K562 (cell line): ENCODE results near the gene KAT7. TPM values are rescaled to one million over a fixed set of nuclear protein-coding genes. Genes with fewer than 3 reads are reported as not detected.

Source experiments
- ARID2 ChIP-seq: fragments of 450-650 bp; IDR thresholded peaks from 2 replicates; pipeline ENCODE4 v1.6.1; 2017; ENCODE audit warnings: antibody characterized with exemption, mild to moderate bottlenecking
- CBX8 ChIP-seq: fragments of 200-600 bp; sonication (generic); IDR thresholded peaks from 2 replicates; pipeline ENCODE4 v1.6.1; 2012; ENCODE audit warnings: borderline replicate concordance, mixed run types, low read depth, mild to moderate bottlenecking, moderate library complexity, mixed read lengths, low read length, control low read depth, inconsistent platforms; ENCODE audit not compliant: poor library complexity, severe bottlenecking; ENCODE audit errors: extremely low read depth
- E2F3 ChIP-seq: fragments of 250-450 bp; sonication (Bioruptor Pico); IDR thresholded peaks from 2 replicates; pipeline ENCODE4 v1.4.0; 2020; ENCODE audit warnings: mild to moderate bottlenecking
- GATAD2A ChIP-seq: fragments of 450-650 bp; IDR thresholded peaks from 2 replicates; pipeline ENCODE4 v1.6.1; 2017
- NR2F6 ChIP-seq: fragments of 450-650 bp; formaldehyde crosslinking; IDR thresholded peaks from 2 replicates; pipeline ENCODE4 v1.4.0; 2020; ENCODE audit warnings: mild to moderate bottlenecking
- NR3C1 ChIP-seq: sonication (generic); formaldehyde crosslinking; IDR thresholded peaks from 2 replicates; pipeline ENCODE4 v1.8.1; 2022; ENCODE audit warnings: missing genetic modification reagents
- OTX1 ChIP-seq: fragments of 450-650 bp; formaldehyde crosslinking; IDR thresholded peaks from 2 replicates; pipeline ENCODE4 v1.4.0; 2022; ENCODE audit warnings: mild to moderate bottlenecking
- RBM34 ChIP-seq: fragments of 200-400 bp; formaldehyde crosslinking; IDR thresholded peaks from 2 replicates; pipeline ENCODE4 v1.6.1; 2018; ENCODE audit warnings: low read length, borderline replicate concordance; ENCODE audit not compliant: insufficient read depth
- RCOR1 ChIP-seq, 2 experiments: IDR thresholded peaks; 2 replicates each; pipeline ENCODE4 v1.6.1; 2012; ENCODE audit warnings: low read depth in 2 of 2, low read length in 2 of 2, borderline replicate concordance in 1 of 2, improper control_type of control experiment in 1 of 2
- SRF ChIP-seq, 2 experiments: fragments of 250-450, 450-650 bp in 1 of 2; sonication (Bioruptor Pico) in 1 of 2; sonication (generic) in 1 of 2; formaldehyde crosslinking; IDR thresholded peaks; 2 replicates each; pipeline versions ENCODE4 v1.5.0 to v1.5.1; 2020 to 2022; ENCODE audit warnings: mild to moderate bottlenecking in 1 of 2, missing genetic modification reagents in 1 of 2
- STAG1 ChIP-seq: sonication (generic); formaldehyde crosslinking; IDR thresholded peaks from 2 replicates; pipeline ENCODE4 v1.5.0; 2020; ENCODE audit warnings: missing genetic modification reagents, borderline replicate concordance
- U2AF1 ChIP-seq: fragments of 200-400 bp; formaldehyde crosslinking; optimal IDR thresholded peaks from 2 replicates; pipeline ENCODE3; 2017; ENCODE audit warnings: mild to moderate bottlenecking, low read depth, low read length, moderate library complexity
- ZKSCAN1 ChIP-seq: fragments of 150-350 bp; IDR thresholded peaks from 2 replicates; pipeline ENCODE4 v1.6.1; 2016; ENCODE audit warnings: low read depth, low read length
- ZNF197 ChIP-seq: fragments of 200-800 bp; sonication (Bioruptor generic); IDR thresholded peaks from 2 replicates; pipeline ENCODE4 v1.6.1; 2016; ENCODE audit warnings: low read depth, missing genetic modification characterization, missing compliant biosample characterization
- ZNF274 ChIP-seq: IDR thresholded peaks from 2 replicates; pipeline ENCODE4 v1.6.1; 2011; ENCODE audit warnings: low read depth, mild to moderate bottlenecking, low read length, moderate library complexity, borderline replicate concordance
- ZNF551 ChIP-seq: fragments of 250-450 bp; sonication (Bioruptor Pico); IDR thresholded peaks from 2 replicates; pipeline ENCODE4 v1.5.0; 2021; ENCODE audit warnings: mild to moderate bottlenecking, moderate library complexity
- ZNF699 ChIP-seq: fragments of 250-450 bp; sonication (Bioruptor Pico); IDR thresholded peaks from 2 replicates; pipeline ENCODE4 v1.8.0; 2021; ENCODE audit warnings: mild to moderate bottlenecking, moderate library complexity; ENCODE audit not compliant: insufficient replicate concordance
- ZNF717 ChIP-seq: fragments of 250-450 bp; sonication (Bioruptor Pico); IDR thresholded peaks from 2 replicates; pipeline ENCODE4 v1.5.0; 2021
- polyA plus RNA-seq, 8 experiments: library from polyadenylated mRNA; depleted of rRNA in 4 of 8; stranded (reverse) in 5 of 8; unstranded in 3 of 8; fragments of >200 nt; fragmentation: Nextera tagmentation in 2 of 8; fragmentation: Illumina TruSeq in 1 of 8; extraction: Ambion mirVana in 2 of 8; extraction: Trizol in 1 of 8; gene quantifications; 2 replicates each; pipeline versions ENCODE4 v1.2.1 to v1.2.3, GENCODE V29; 2011 to 2014; ENCODE audit warnings: inconsistent platforms in 1 of 8, missing spikeins in 1 of 8
- total RNA-seq, 7 experiments: library from RNA; depleted of rRNA in 6 of 7; stranded (reverse); fragments of >200 nt in 6 of 7; fragmentation: Illumina TruSeq in 2 of 7; extraction: Trizol in 2 of 7; gene quantifications; 2 replicates each; pipeline versions ENCODE4 v1.2.1 to v1.2.3, GENCODE V29; 2011 to 2021; ENCODE audit warnings: low replicate concordance in 1 of 7
- TF ChIP-seq, protein P1 (sequence below): fragments of 250-450 bp; sonication (Bioruptor Pico); IDR thresholded peaks from 2 replicates; pipeline ENCODE4 v1.8.0; 2022; ENCODE audit warnings: moderate library complexity, mild to moderate bottlenecking, inconsistent platforms
- TF ChIP-seq, protein P2 (sequence below): fragments of 150-350 bp; IDR thresholded peaks from 2 replicates; pipeline ENCODE4 v1.6.1; 2014; ENCODE audit warnings: low read depth, mild to moderate bottlenecking, low read length, borderline replicate concordance
- TF ChIP-seq, protein P3 (sequence below), 2 experiments: fragments of 250-450 bp in 1 of 2; fragments of 450-650 bp in 1 of 2; sonication (Bioruptor Pico) in 1 of 2; IDR thresholded peaks; 2 replicates each; pipeline versions ENCODE4 v1.6.1 to v1.8.0; 2016 to 2021; ENCODE audit warnings: mild to moderate bottlenecking in 2 of 2, moderate library complexity in 2 of 2, missing compliant biosample characterization in 1 of 2, missing genetic modification characterization in 1 of 2
- TF ChIP-seq, protein P4 (sequence below): fragments of 450-650 bp; formaldehyde crosslinking; IDR thresholded peaks from 2 replicates; pipeline ENCODE4 v1.4.0; 2020; ENCODE audit warnings: mild to moderate bottlenecking, moderate library complexity

The KAT7 gene
- total and polyA plus RNA-seq, 9 of the 15 experiments (the other 6 are each of a cell fraction or from before 2014, with no cell fraction given) = 10.8 to 57.3 (median 34.8) TPM

DNA sequence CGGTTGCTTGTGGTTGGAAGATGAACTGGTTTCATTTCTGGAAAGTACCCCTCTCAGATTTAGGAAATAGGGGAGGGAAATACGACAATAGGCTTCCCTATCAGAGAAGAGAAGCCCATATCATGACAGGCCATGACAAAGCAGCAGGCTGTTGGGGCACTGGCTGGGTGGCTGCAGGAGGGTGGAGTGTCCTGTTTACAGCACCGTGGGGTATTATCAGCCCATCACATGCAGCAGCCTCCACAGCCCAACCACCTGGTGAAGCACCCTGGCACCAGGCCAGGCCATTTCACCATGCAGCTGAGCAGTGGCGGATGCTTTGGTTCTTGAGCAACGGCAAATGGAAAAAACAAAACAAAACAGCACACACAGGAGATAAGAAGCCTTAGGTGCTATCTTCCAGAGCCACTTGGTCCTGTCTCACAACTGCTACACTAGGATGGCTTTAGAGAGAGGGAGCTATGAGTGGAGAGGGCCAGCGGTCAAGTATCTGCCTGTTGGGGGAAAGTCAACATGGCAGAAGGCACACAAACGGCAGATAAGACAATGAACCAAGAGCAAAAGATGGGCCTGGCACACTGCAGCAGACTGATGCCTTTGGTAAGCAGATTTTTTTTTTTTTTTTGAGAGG, 48.7 kb upstream of the KAT7 start (continued):
- no peak for TF ChIP-seq ARID2
- peak; percentile 72 for TF ChIP-seq GATAD2A
- TF ChIP-seq, protein P1, sequence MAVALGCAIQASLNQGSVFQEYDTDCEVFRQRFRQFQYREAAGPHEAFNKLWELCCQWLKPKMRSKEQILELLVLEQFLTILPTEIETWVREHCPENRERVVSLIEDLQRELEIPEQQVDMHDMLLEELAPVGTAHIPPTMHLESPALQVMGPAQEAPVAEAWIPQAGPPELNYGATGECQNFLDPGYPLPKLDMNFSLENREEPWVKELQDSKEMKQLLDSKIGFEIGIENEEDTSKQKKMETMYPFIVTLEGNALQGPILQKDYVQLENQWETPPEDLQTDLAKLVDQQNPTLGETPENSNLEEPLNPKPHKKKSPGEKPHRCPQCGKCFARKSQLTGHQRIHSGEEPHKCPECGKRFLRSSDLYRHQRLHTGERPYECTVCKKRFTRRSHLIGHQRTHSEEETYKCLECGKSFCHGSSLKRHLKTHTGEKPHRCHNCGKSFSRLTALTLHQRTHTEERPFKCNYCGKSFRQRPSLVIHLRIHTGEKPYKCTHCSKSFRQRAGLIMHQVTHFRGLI = peak; percentile 94
- TF ChIP-seq, protein P2, sequence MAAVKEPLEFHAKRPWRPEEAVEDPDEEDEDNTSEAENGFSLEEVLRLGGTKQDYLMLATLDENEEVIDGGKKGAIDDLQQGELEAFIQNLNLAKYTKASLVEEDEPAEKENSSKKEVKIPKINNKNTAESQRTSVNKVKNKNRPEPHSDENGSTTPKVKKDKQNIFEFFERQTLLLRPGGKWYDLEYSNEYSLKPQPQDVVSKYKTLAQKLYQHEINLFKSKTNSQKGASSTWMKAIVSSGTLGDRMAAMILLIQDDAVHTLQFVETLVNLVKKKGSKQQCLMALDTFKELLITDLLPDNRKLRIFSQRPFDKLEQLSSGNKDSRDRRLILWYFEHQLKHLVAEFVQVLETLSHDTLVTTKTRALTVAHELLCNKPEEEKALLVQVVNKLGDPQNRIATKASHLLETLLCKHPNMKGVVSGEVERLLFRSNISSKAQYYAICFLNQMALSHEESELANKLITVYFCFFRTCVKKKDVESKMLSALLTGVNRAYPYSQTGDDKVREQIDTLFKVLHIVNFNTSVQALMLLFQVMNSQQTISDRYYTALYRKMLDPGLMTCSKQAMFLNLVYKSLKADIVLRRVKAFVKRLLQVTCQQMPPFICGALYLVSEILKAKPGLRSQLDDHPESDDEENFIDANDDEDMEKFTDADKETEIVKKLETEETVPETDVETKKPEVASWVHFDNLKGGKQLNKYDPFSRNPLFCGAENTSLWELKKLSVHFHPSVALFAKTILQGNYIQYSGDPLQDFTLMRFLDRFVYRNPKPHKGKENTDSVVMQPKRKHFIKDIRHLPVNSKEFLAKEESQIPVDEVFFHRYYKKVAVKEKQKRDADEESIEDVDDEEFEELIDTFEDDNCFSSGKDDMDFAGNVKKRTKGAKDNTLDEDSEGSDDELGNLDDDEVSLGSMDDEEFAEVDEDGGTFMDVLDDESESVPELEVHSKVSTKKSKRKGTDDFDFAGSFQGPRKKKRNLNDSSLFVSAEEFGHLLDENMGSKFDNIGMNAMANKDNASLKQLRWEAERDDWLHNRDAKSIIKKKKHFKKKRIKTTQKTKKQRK = no peak
- no peak for TF ChIP-seq U2AF1
- peak; percentile 97 for TF ChIP-seq ZKSCAN1
- TF ChIP-seq, protein P3, sequence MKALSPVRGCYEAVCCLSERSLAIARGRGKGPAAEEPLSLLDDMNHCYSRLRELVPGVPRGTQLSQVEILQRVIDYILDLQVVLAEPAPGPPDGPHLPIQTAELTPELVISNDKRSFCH (CRISPR knock-in tag; IDR thresholded peaks at IDR 0.05) = no peak
- TF ChIP-seq, protein P3 (tag; IDR thresholded peaks at IDR 0.05) = peak; percentile 99
- peak; percentile 98 for TF ChIP-seq OTX1 (CRISPR knock-in tag)
- TF ChIP-seq ZNF274 = peak; percentile 94
- no peak for TF ChIP-seq NR2F6 (CRISPR knock-in tag)
- TF ChIP-seq RCOR1 (IDR thresholded peaks at IDR 0.05; ENCODE audit: borderline replicate concordance in 1 of 2, low read depth in 2 of 2, low read length in 2 of 2) = peak; percentile 97 to 98
- TF ChIP-seq RBM34 = no peak
- TF ChIP-seq, protein P4, sequence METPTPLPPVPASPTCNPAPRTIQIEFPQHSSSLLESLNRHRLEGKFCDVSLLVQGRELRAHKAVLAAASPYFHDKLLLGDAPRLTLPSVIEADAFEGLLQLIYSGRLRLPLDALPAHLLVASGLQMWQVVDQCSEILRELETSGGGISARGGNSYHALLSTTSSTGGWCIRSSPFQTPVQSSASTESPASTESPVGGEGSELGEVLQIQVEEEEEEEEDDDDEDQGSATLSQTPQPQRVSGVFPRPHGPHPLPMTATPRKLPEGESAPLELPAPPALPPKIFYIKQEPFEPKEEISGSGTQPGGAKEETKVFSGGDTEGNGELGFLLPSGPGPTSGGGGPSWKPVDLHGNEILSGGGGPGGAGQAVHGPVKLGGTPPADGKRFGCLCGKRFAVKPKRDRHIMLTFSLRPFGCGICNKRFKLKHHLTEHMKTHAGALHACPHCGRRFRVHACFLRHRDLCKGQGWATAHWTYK (CRISPR knock-in tag) = peak; percentile 96
- TF ChIP-seq NR3C1 (CRISPR knock-in tag) = no peak
- no peak for TF ChIP-seq ZNF717 (CRISPR knock-in tag)
- no peak for TF ChIP-seq STAG1
- no peak for TF ChIP-seq ZNF699 (CRISPR knock-in tag)
- peak in 1 of 2 experiments; percentile 43; a peak in 2 of 4 replicates for TF ChIP-seq SRF (CRISPR knock-in tag; IDR thresholded peaks at IDR 0.05)
- no peak for TF ChIP-seq CBX8
- peak; percentile 98 for TF ChIP-seq ZNF197
- TF ChIP-seq ZNF551 (CRISPR knock-in tag) = no peak
- TF ChIP-seq E2F3 = peak; percentile 82; the same call in 1 of the 2 replicates
